Choroid plexus epithelial cell (primary cell): ENCODE data around the gene VAT1.

Experiments
- DNase-seq: peaks from one replicate; pipeline ENCODE4 v3.0.0-alpha.2; 2010; ENCODE audit warnings: low read depth
- H3K4me3 ChIP-seq: 2 replicates; pipeline ENCODE4 v1.5.1; 2011; ENCODE audit warnings: low read depth, mild to moderate bottlenecking, control low read depth, low read length, moderate library complexity
- TF ChIP-seq, protein P1 (sequence below): conservative IDR thresholded peaks from 2 replicates; pipeline ENCODE4 v1.5.1; 2011; ENCODE audit warnings: low read depth, mild to moderate bottlenecking, control low read depth, inconsistent platforms, low read length, moderate library complexity

Gene VAT1

GRCh38 chr17:43027091-43028032, 5.2 kb upstream of the VAT1 start:
- no peak for DNase-seq
- no peak overlapping the region for H3K4me3 ChIP-seq
- TF ChIP-seq, protein P1, sequence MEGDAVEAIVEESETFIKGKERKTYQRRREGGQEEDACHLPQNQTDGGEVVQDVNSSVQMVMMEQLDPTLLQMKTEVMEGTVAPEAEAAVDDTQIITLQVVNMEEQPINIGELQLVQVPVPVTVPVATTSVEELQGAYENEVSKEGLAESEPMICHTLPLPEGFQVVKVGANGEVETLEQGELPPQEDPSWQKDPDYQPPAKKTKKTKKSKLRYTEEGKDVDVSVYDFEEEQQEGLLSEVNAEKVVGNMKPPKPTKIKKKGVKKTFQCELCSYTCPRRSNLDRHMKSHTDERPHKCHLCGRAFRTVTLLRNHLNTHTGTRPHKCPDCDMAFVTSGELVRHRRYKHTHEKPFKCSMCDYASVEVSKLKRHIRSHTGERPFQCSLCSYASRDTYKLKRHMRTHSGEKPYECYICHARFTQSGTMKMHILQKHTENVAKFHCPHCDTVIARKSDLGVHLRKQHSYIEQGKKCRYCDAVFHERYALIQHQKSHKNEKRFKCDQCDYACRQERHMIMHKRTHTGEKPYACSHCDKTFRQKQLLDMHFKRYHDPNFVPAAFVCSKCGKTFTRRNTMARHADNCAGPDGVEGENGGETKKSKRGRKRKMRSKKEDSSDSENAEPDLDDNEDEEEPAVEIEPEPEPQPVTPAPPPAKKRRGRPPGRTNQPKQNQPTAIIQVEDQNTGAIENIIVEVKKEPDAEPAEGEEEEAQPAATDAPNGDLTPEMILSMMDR = no peak

GRCh38 chr17:43026595-43026994, 4.4 kb upstream of the VAT1 start:
- no peak overlapping the region for H3K4me3 ChIP-seq
- no peak for DNase-seq
- TF ChIP-seq, protein P1 = no peak

DNA sequence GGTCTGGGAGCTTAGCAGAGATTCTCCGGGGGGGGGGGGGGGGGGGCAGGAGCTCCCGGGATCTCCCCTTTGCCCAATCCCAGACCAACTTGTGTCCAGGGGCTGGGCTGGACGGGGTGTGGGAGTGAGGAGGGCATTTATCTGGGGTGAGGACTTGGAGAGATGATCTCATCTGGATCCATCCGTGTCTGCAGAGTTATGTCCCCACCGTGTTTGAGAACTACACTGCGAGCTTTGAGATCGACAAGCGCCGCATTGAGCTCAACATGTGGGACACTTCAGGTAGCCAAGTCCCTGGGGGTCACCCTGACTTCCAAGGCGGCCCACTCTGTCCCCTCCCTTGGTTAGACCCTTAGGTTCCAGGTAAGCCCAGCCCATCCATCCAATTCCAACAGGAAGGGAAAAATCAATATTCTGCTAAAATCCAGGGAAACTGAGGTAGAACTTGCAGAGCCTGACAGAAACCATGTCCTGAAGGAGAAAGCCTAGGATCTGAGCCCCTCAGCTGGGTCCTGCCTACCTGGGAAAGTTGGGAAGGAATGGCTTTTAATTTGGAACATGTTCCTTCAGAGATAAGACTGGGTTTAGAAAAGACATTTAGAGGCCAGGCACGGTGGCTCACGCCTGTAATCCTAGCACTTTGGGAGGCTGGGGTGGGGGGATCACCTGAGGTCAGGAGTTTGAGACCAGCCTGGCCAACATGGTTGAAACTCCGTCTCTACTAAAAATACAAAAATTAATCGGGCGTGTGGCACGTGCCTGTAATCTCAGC, 3.8 kb upstream of the VAT1 start:
- no peak for DNase-seq
- TF ChIP-seq, protein P1 = no peak
- no peak overlapping the region for H3K4me3 ChIP-seq

- TF ChIP-seq, protein P1 = no peak
- peak overlapping the region; percentile 64 for H3K4me3 ChIP-seq
Observed at GRCh38 chr17:43025290-43025657, 3.1 kb upstream of the VAT1 start.

GRCh38 chr17:43024407-43025289, 2.5 kb upstream of the VAT1 start, which contains the start of gene RND2:
TSS of gene RND2 (plus strand) at chr17:43025231. CDS start at chr17:43025348, 117 bp downstream.
- DNase-seq = peak; percentile 98
- TF ChIP-seq, protein P1 = peak; percentile 90
- peak within 1 kb of the TSS; percentile 64 for H3K4me3 ChIP-seq

More at GRCh38 chr17:43025290-43025657, 3.1 kb upstream of the VAT1 start:
- no peak for DNase-seq
